Liver (tissue), 3 donors: ENCODE measurements around the gene HSD3B1.
A peak's percentile ranks its signal among the peaks of the same experiment; 100 is the strongest.
"Not testable (repeated sequence)": the region's sequence is repeated elsewhere in the genome, so short reads cannot be mapped to it uniquely, and the experiment has no call there.

Experiments
- CTCF ChIP-seq: fragments of 150-350 bp; IDR thresholded peaks from 2 replicates; pipeline ENCODE4 v1.5.1; 2017; ENCODE audit warnings: improper control_type of control experiment, low read depth, low read length; ENCODE audit not compliant: missing input control
- FOXA1 ChIP-seq: IDR thresholded peaks from 2 replicates; pipeline ENCODE4 v1.6.1; 2016; ENCODE audit warnings: antibody characterized with exemption
- MAX ChIP-seq: IDR thresholded peaks from 2 replicates; pipeline ENCODE4 v1.6.1; 2016; ENCODE audit warnings: antibody characterized with exemption
- RAD21 ChIP-seq, 2 donors: IDR thresholded peaks; 2 replicates each; pipeline ENCODE4 v1.6.1; 2016; ENCODE audit warnings: antibody characterized with exemption in 2 of 2, mild to moderate bottlenecking in 2 of 2
- TAF1 ChIP-seq: conservative IDR thresholded peaks from 2 replicates; pipeline ENCODE4 v1.6.1; 2016; ENCODE audit warnings: antibody characterized with exemption, mild to moderate bottlenecking
- YY1 ChIP-seq: IDR thresholded peaks from 2 replicates; pipeline ENCODE4 v1.6.1; 2016; ENCODE audit warnings: antibody characterized with exemption, mild to moderate bottlenecking
- TF ChIP-seq, protein P1 (sequence below): IDR thresholded peaks from 2 replicates; pipeline ENCODE4 v1.6.1; 2016; ENCODE audit warnings: antibody characterized with exemption, mild to moderate bottlenecking
- donor health status: healthy.
- donor health status: healthy.

GRCh38 chr1:119517667-119518066, 10.7 kb downstream of the HSD3B1 start:
- TF ChIP-seq, protein P1, sequence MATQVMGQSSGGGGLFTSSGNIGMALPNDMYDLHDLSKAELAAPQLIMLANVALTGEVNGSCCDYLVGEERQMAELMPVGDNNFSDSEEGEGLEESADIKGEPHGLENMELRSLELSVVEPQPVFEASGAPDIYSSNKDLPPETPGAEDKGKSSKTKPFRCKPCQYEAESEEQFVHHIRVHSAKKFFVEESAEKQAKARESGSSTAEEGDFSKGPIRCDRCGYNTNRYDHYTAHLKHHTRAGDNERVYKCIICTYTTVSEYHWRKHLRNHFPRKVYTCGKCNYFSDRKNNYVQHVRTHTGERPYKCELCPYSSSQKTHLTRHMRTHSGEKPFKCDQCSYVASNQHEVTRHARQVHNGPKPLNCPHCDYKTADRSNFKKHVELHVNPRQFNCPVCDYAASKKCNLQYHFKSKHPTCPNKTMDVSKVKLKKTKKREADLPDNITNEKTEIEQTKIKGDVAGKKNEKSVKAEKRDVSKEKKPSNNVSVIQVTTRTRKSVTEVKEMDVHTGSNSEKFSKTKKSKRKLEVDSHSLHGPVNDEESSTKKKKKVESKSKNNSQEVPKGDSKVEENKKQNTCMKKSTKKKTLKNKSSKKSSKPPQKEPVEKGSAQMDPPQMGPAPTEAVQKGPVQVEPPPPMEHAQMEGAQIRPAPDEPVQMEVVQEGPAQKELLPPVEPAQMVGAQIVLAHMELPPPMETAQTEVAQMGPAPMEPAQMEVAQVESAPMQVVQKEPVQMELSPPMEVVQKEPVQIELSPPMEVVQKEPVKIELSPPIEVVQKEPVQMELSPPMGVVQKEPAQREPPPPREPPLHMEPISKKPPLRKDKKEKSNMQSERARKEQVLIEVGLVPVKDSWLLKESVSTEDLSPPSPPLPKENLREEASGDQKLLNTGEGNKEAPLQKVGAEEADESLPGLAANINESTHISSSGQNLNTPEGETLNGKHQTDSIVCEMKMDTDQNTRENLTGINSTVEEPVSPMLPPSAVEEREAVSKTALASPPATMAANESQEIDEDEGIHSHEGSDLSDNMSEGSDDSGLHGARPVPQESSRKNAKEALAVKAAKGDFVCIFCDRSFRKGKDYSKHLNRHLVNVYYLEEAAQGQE = not testable (repeated sequence)
- TF ChIP-seq CTCF, YY1, TAF1, FOXA1, MAX: not testable (repeated sequence)
- TF ChIP-seq RAD21 (IDR thresholded peaks at IDR 0.05) = peak in 1 of 2 donors; percentile 24
